ENCODE measurements around the gene CTLA4.
"Not testable (repeated sequence)": the region's sequence is repeated elsewhere in the genome, so short reads cannot be mapped to it uniquely, and the experiment has no call there.

The CTLA4 gene

DNA sequence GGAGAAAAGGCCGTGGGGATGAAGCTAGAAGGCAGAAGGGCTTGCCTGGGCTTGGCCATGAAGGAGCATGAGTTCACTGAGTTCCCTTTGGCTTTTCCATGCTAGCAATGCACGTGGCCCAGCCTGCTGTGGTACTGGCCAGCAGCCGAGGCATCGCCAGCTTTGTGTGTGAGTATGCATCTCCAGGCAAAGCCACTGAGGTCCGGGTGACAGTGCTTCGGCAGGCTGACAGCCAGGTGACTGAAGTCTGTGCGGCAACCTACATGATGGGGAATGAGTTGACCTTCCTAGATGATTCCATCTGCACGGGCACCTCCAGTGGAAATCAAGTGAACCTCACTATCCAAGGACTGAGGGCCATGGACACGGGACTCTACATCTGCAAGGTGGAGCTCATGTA lies 2.9 kb downstream of the CTLA4 start:
- FAIRE-seq = no peak
- no peak for DNase-seq (ENCODE audit: insufficient read length, low spot score)
- no peak for TF ChIP-seq POLR2A (IDR thresholded peaks at IDR 0.05; ENCODE audit: low read depth, low read length)

DNA sequence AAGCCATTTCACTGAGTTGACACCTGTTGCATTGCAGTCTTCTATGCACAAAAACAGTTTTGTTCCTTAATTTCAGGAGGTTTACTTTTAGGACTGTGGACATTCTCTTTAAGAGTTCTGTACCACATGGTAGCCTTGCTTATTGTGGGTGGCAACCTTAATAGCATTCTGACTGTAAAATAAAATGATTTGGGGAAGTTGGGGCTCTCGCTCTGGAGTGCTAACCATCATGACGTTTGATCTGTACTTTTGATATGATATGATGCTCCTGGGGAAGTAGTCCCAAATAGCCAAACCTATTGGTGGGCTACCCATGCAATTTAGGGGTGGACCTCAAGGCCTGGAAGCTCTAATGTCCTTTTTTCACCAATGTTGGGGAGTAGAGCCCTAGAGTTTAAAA lies 3.4 kb downstream of the CTLA4 start:
- TF ChIP-seq POLR2A (IDR thresholded peaks at IDR 0.05; ENCODE audit: low read depth, low read length) = no peak
- DNase-seq (ENCODE audit: insufficient read length, low spot score) = no peak
- FAIRE-seq = no peak

DNA sequence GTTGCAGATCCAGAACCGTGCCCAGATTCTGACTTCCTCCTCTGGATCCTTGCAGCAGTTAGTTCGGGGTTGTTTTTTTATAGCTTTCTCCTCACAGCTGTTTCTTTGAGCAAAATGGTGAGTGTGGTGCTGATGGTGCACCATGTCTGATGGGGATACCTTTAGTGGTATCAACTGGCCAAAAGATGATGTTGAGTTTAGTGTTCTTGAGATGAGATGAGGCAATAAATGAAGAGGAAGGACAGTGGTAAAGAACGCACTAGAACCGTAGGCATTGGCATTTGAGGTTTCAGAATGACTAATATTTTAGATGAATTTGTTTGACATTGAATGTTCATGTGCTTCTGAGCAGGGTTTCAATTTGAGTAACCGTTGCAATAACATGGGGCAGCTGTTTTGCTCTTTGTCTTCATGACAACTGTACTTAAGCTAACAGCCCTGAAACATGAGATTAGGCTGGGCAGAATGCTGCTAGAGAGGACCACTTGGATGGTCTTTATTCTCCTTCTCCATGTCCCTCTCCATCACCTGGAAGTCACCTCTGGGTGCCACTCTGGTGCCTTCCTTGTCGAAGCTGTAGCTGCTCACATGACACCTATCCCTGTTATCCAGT lies 3.9 kb downstream of the CTLA4 start:
- no peak for DNase-seq (ENCODE audit: insufficient read length, low spot score)
- no peak for TF ChIP-seq POLR2A (IDR thresholded peaks at IDR 0.05; ENCODE audit: low read depth, low read length)
- FAIRE-seq = no peak

DNA sequence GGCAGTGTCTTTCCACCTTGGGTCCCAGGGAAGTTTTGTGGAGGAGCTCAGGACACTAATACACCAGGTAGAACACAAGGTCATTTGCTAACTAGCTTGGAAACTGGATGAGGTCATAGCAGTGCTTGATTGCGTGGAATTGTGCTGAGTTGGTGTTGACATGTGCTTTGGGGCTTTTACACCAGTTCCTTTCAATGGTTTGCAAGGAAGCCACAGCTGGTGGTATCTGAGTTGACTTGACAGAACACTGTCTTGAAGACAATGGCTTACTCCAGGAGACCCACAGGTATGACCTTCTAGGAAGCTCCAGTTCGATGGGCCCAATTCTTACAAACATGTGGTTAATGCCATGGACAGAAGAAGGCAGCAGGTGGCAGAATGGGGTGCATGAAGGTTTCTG lies 5.9 kb downstream of the CTLA4 start:
- no peak for TF ChIP-seq POLR2A (IDR thresholded peaks at IDR 0.05; ENCODE audit: low read depth, low read length)
- FAIRE-seq = no peak
- no peak for DNase-seq (ENCODE audit: insufficient read length, low spot score)

DNA sequence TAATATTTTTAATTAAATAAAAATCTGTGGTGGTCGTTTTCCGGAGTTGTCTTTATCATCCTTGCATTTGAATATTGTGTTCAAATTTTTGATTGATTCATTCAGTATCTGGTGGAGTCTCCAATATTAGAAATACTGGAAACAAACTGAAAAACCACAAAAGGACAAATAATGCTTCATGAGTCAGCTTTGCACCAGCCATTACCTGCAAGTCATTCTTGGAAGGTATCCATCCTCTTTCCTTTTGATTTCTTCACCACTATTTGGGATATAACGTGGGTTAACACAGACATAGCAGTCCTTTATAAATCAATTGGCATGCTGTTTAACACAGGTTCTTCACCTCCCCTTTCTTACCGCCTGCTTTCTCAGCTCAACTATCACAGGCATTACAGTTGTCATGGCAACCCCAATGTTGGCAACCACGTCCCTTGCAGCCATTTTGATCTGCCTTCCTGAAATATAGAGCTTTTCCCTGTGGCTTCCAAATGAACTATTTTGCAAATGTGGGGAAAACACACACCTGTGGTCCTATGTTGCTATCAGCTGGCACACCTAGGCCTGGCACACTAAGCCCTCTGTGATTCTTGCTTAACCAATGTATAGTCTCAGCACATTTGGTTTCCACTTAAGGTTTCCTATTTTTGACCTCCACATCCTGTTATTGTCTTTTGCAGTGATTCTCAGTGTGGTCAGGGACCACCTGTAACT lies 6.5 kb downstream of the CTLA4 start:
- TF ChIP-seq POLR2A (IDR thresholded peaks at IDR 0.05; ENCODE audit: low read depth, low read length) = no peak
- FAIRE-seq = no peak
- no peak for DNase-seq (ENCODE audit: insufficient read length, low spot score)

DNA sequence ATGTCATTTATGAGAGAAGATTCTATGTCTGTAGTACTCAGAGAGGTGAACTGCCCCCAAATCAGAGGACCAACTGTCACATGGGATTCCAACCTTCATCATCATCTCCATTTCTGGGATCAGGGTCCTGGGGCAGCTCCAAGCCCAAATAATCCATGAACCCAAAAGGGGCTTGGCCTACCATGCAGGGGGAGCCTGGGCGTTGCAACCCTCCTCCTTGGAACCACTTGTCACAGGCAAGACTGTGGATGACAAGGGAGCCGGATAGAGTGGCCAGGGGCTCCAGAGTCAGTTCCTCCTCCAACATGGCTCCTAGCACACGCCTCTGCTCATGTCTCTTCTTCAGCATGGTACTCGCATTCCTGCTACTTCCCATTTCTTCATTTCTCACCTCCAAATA lies 7.9 kb downstream of the CTLA4 start:
- FAIRE-seq = no peak
- no peak for DNase-seq (ENCODE audit: insufficient read length, low spot score)

DNA sequence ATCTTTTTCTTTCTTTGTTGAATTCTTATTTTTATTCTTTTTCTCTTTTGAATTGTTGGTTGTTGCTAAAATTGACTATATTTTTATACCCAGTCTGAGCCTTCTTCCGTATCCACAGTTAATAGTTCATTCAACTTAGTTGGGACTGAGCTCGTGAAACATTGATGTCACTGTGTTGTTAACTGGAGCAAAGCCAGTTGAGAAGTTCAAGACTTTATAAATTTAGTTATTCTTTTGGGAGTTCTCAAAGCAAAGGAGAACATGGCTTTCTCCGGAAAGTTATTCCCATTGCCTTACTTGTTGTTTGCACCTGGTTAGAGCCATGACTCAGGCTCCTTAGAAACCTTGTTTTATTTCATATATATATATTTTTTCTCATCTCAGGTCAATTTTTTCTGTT lies 8.8 kb downstream of the CTLA4 start:
- FAIRE-seq (no peak), DNase-seq (ENCODE audit: insufficient read length, low spot score) (no peak)
- TF ChIP-seq POLR2A (IDR thresholded peaks at IDR 0.05; ENCODE audit: low read depth, low read length) = no peak

More for the DNA sequence above, 7.9 kb downstream of the CTLA4 start:
- no peak for TF ChIP-seq POLR2A (IDR thresholded peaks at IDR 0.05; ENCODE audit: low read depth, low read length)

DNA sequence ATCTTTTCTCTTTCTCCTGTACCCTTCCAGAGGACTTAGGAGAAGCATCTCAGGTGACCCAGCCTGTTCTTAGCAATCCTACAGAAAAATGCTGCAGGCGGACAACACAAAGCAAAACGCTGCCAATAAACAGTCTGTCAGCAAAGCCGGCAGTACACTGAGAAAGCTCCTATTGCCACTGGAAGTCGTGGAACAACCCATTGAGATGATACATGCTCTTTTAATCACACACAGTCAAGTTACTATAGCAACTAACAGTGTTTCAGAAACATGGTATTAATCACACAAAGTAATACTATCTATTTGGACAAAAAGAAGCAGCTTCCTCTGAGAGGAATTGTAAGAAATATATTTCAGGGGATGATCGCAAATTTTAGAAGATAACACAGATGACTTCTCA lies 10.5 kb downstream of the CTLA4 start:
- DNase-seq (ENCODE audit: insufficient read length, low spot score) (no peak), FAIRE-seq (no peak)
- TF ChIP-seq POLR2A (IDR thresholded peaks at IDR 0.05; ENCODE audit: low read depth, low read length) = no peak

DNA sequence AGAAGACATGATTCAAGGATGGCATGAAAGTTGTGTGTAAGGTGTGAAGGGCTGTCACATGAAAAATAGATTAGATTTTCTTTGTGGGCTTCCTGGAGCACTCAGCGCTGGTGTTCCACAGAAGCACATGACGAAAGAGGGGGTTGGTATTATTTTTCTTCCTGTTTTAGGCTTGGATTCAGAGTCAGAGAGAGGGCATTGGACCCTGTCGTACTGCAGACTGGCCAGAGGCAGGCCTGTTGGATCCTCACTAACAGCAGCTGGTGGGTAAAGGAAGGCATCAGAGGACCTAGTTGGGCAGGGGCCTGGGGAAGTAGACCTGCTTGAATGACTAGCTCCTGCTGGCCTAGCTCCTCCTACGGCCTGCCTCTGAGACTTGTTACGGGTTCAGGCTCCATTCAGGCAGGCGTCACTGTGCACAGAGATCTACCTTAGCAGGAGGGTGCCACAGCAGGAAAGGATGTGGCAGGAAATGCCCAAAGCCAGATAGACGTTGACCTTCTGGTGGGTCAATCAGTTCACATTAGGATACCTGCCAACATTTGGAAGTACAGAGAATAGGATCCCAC lies 13.1 kb downstream of the CTLA4 start:
- TF ChIP-seq POLR2A (IDR thresholded peaks at IDR 0.05; ENCODE audit: low read depth, low read length) = no peak
- DNase-seq (ENCODE audit: insufficient read length, low spot score) (no peak), FAIRE-seq (no peak)

DNA sequence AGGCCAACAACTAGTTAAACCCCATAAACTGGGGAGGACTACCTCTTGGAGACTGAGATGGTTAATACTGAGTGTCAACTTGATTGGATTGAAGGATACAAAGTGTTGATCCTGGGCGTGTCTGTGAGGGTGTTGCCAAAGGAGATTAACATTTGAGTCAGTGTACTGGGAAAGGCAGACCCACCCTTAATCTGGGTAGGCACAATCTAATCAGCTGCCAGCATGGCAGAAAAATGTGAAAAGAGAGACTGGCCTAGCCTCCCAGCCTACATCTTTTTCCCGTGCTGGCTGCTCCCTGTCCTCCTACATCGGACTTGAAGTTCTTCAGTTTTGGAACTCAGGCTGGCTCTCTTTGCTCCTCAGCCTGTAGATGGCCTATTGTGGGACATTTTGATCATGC lies 13.6 kb downstream of the CTLA4 start:
- not testable (repeated sequence) for DNase-seq (ENCODE audit: insufficient read length, low spot score); FAIRE-seq

DNA sequence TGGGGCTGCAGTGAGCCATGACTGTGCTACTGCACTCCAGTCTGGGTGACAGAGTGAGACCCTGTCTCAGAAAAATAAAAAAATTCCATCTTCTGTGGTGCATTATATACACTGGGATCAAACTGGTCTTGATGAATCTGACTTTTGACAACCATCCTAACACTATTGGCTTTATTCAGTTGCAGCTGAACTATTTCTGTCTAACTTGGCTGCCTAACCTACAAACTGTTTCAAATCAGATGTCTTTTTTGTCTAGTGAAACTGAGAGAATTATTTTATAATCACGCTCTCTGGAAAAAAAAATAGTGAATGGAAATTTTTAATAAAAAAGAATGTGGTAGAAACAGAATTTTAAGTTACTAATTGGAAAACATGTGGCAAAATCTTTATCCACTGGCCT lies 15.0 kb downstream of the CTLA4 start:
- FAIRE-seq (no peak), DNase-seq (ENCODE audit: insufficient read length, low spot score) (no peak)
- TF ChIP-seq POLR2A (IDR thresholded peaks at IDR 0.05; ENCODE audit: low read depth, low read length) = no peak

DNA sequence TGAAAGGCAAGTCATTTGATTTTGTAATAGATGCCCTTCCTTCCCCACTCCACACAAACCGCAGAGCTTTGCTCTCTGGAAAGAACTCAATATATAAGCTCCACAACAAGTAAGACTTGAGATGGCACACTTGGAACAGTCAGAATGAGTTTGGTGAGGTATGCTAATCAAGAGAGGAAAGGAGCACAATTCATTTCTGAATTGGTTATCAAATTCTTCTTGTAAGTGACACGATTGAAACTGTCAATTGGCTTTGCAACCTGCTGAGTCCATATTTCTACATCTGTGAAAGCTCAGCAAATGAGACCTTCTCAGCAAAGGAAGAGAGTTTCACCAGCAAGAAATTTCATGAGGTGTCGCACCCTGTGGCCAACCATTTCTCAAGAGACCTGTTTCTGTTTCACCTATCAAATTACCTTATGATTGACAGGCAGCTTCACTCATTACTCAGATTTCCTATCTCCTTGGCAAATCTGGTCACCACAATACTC lies 19.1 kb downstream of the CTLA4 start:
- FAIRE-seq (no peak), DNase-seq (ENCODE audit: insufficient read length, low spot score) (no peak)
- no peak for TF ChIP-seq POLR2A (IDR thresholded peaks at IDR 0.05; ENCODE audit: low read depth, low read length)

DNA sequence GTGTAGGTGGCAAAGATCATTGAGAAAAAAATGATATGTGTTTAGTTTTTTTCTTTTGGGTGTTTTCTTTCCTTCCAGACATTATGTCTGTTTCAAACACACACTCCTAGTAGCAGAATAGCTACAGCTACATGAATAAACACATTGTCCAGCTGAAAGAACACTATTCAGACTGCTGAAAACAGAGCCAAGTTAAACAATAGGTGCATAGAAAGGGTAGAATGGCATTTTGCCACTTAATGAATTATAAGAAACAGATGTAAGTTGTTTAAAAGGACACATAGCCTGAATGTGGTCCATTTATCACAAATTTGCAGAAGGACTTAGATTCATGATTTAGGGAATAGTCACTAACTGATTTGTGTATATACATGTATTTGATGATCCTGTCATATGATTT lies 20.1 kb downstream of the CTLA4 start:
- FAIRE-seq (no peak), DNase-seq (ENCODE audit: insufficient read length, low spot score) (no peak)
- TF ChIP-seq POLR2A (IDR thresholded peaks at IDR 0.05; ENCODE audit: low read depth, low read length) = no peak

DNA sequence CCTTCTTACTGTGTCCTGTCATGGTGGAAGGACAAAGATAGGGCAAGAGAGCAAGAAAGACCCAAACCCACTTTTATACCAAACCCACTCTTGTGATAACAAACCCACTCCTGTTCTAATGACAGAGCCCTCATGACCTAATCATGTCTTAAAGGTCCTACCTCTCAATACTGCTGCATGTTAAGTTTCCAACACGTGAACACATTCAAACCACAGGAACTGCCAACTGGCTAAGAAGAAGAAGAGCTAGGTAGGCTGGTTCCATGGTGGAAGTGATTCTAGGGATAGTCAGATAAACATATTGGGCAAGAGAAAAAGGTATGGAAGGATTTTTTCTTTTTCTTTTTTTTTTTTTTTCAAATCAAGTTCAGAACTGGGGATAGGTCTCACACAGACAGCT lies 22.0 kb downstream of the CTLA4 start:
- FAIRE-seq = no peak
- TF ChIP-seq POLR2A (IDR thresholded peaks at IDR 0.05; ENCODE audit: low read depth, low read length) = no peak
- DNase-seq (ENCODE audit: insufficient read length, low spot score) = no peak

DNA sequence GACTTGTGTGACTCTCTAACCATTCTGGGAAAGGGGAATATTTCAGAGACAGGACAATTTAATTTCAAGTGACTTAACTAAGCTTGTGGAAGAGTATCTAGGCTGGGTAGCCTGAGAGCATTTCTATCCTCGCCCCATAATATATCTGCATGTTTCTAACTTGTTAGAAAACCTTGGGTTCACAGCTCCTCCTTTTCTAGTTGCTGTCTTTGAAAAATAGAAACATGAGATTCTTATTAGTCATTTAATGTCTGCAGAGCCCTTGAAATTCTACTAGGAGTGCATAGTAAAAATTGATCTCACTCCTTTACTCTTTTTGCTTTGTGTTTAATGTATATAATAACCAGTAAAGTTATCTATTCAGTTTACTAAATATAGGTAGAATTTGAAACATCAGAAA lies 22.4 kb downstream of the CTLA4 start:
- FAIRE-seq (no peak), DNase-seq (ENCODE audit: insufficient read length, low spot score) (no peak)
- no peak for TF ChIP-seq POLR2A (IDR thresholded peaks at IDR 0.05; ENCODE audit: low read depth, low read length)

Measured in H54 (cell line).